IMR-90 (cell line): ENCODE data around the gene TPGS1. TPM values are rescaled to one million over a fixed set of nuclear protein-coding genes. Genes with fewer than 3 reads are reported as not detected.

ENCODE experiments used
- ATAC-seq: fragments of 200-7000 bp; cut with Tn5 transposase; 2 replicates; pipeline ENCODE4 v1.9.1; 2020; ENCODE audit warnings: low read depth, mild to moderate bottlenecking, moderate library complexity
- BruUV-seq: library from RNA; stranded (reverse); fragments of 400-500 nt; replicated peaks from 2 replicates; lab custom pipeline; 2021; lab: Mats Ljungman, UMichigan
- CTCF ChIA-PET: fragments of 300-600 bp; formaldehyde crosslinking; extraction: SDS; loops from one replicate; lab custom pipeline; 2021; ENCODE audit warnings: antibody characterized with exemption; lab: Yijun Ruan, JAX
- POLR2A ChIA-PET: fragments of 300-600 bp; sonication (Branson Sonifier 250); formaldehyde crosslinking; loops from one replicate; lab custom pipeline; 2022; ENCODE audit warnings: antibody characterized with exemption; ENCODE audit not compliant: unreplicated experiment; lab: Charles Lee
- DNase-seq: peaks from one replicate; pipeline ENCODE4 v3.0.0; 2013
- H2AFZ ChIP-seq: replicated peaks from 2 replicates; pipeline ENCODE3; 2013; ENCODE audit warnings: low read length, mild to moderate bottlenecking; ENCODE audit not compliant: poor library complexity
- H2AK5ac ChIP-seq: 2 replicates; pipeline ENCODE4 v1.6.1; 2013; ENCODE audit warnings: low read depth, low read length, inconsistent platforms
- H2AK9ac ChIP-seq: replicated peaks from 2 replicates; pipeline ENCODE3; 2013; ENCODE audit warnings: mild to moderate bottlenecking, low read depth, low read length, moderate library complexity; ENCODE audit not compliant: poor library complexity
- H2BK120ac ChIP-seq: 2 replicates; pipeline ENCODE4 v1.6.1; 2013; ENCODE audit warnings: low read depth, low read length, inconsistent platforms
- H2BK15ac ChIP-seq: 3 replicates; pipeline ENCODE4 v1.6.1; 2013; ENCODE audit warnings: low read depth, low read length, inconsistent platforms
- H2BK20ac ChIP-seq: 2 replicates; pipeline ENCODE4 v1.6.1; 2013; ENCODE audit warnings: low read depth, mild to moderate bottlenecking, inconsistent platforms, low read length, moderate library complexity
- H2BK5ac ChIP-seq: 2 replicates; pipeline ENCODE4 v1.6.1; 2013; ENCODE audit warnings: mild to moderate bottlenecking, low read depth, low read length, inconsistent platforms; ENCODE audit not compliant: poor library complexity, severe bottlenecking
- H3K14ac ChIP-seq: replicated peaks from 2 replicates; pipeline ENCODE4 v1.6.1; 2013; ENCODE audit warnings: low read depth, low read length, inconsistent platforms
- H3K18ac ChIP-seq: 2 replicates; pipeline ENCODE4 v1.6.1; 2013; ENCODE audit warnings: low read depth, low read length, control low read depth
- H3K23ac ChIP-seq: 2 replicates; pipeline ENCODE4 v1.6.1; 2013; ENCODE audit warnings: low read depth, low read length, inconsistent platforms
- H3K27ac ChIP-seq: 2 replicates; pipeline ENCODE4 v1.5.1; 2013; ENCODE audit warnings: mild to moderate bottlenecking, control low read depth, low read length; ENCODE audit not compliant: insufficient read depth
- H3K27me3 ChIP-seq: 2 replicates; pipeline ENCODE4 v1.6.1; 2013; ENCODE audit warnings: low read length; ENCODE audit not compliant: control insufficient read depth, insufficient read depth
- H3K36me3 ChIP-seq: 2 replicates; pipeline ENCODE4 v1.6.1; 2013; ENCODE audit warnings: low read length, mixed read lengths; ENCODE audit not compliant: control insufficient read depth, insufficient read depth
- H3K4ac ChIP-seq: 2 replicates; pipeline ENCODE4 v1.6.1; 2013; ENCODE audit warnings: low read depth, low read length, inconsistent platforms
- H3K4me1 ChIP-seq: 2 replicates; pipeline ENCODE4 v1.6.1; 2013; ENCODE audit warnings: low read length, mixed read lengths; ENCODE audit not compliant: control insufficient read depth, insufficient read depth
- H3K4me2 ChIP-seq: 2 replicates; pipeline ENCODE4 v1.6.1; 2013; ENCODE audit warnings: low read depth, mild to moderate bottlenecking, control low read depth, low read length, moderate library complexity
- H3K4me3 ChIP-seq: 2 replicates; pipeline ENCODE4 v1.5.1; 2013; ENCODE audit warnings: low read depth, mild to moderate bottlenecking, control low read depth, low read length, moderate library complexity; ENCODE audit not compliant: insufficient read depth
- H3K56ac ChIP-seq: 2 replicates; pipeline ENCODE4 v1.6.1; 2013; ENCODE audit warnings: low read length, inconsistent platforms; ENCODE audit not compliant: insufficient read depth; ENCODE audit errors: extremely low read depth
- H3K79me1 ChIP-seq, 2 experiments: 2 replicates each; pipeline ENCODE4 v1.6.1; 2013; ENCODE audit warnings: low read length in 2 of 2, inconsistent platforms in 1 of 2, low read depth in 1 of 2
- H3K9ac ChIP-seq: 2 replicates; pipeline ENCODE4 v1.6.1; 2013; ENCODE audit warnings: low read depth, low read length, control low read depth
- H3K9me1 ChIP-seq: 2 replicates; pipeline ENCODE4 v1.6.1; 2013; ENCODE audit warnings: low read length, inconsistent platforms; ENCODE audit not compliant: insufficient read depth
- H3K9me3 ChIP-seq: 2 replicates; pipeline ENCODE4 v1.6.1; 2013; ENCODE audit warnings: low read length; ENCODE audit not compliant: control insufficient read depth, insufficient read depth
- H4K20me1 ChIP-seq: 2 replicates; pipeline ENCODE4 v1.6.1; 2013; ENCODE audit warnings: low read length, inconsistent platforms; ENCODE audit not compliant: insufficient read depth
- H4K5ac ChIP-seq: 2 replicates; pipeline ENCODE4 v1.6.1; 2013; ENCODE audit warnings: mild to moderate bottlenecking, low read depth, low read length, control low read depth
- H4K8ac ChIP-seq, 2 experiments: 2 replicates each; pipeline ENCODE4 v1.6.1; 2013; ENCODE audit warnings: low read depth in 2 of 2, low read length in 2 of 2, control low read depth in 1 of 2, inconsistent platforms in 1 of 2
- H4K91ac ChIP-seq: 2 replicates; pipeline ENCODE4 v1.6.1; 2013; ENCODE audit warnings: low read depth, low read length, inconsistent platforms; ENCODE audit not compliant: insufficient read depth
- BHLHE40 ChIP-seq: fragments of 150-350 bp; IDR thresholded peaks from 2 replicates; pipeline ENCODE4 v1.6.1; 2016; ENCODE audit warnings: mild to moderate bottlenecking, low read depth, low read length
- CEBPB ChIP-seq: IDR thresholded peaks from 2 replicates; pipeline ENCODE4 v1.6.1; 2012; ENCODE audit warnings: low read depth, low read length, improper control_type of control experiment
- CTCF ChIP-seq: conservative IDR thresholded peaks from 2 replicates; pipeline ENCODE4 v1.5.1; 2012; ENCODE audit warnings: mild to moderate bottlenecking, low read depth, low read length, improper control_type of control experiment
- FOS ChIP-seq: fragments of 150-350 bp; IDR thresholded peaks from 2 replicates; pipeline ENCODE4 v1.6.1; 2016; ENCODE audit warnings: low read depth, low read length
- MAFK ChIP-seq: IDR thresholded peaks from 2 replicates; pipeline ENCODE4 v1.6.1; 2012; ENCODE audit warnings: low read depth, low read length, improper control_type of control experiment
- MAZ ChIP-seq: IDR thresholded peaks from 2 replicates; pipeline ENCODE4 v1.6.1; 2012; ENCODE audit warnings: low read depth, mild to moderate bottlenecking, low read length, improper control_type of control experiment, moderate library complexity, borderline replicate concordance
- MXI1 ChIP-seq: IDR thresholded peaks from 2 replicates; pipeline ENCODE4 v1.6.1; 2012; ENCODE audit warnings: low read depth, mild to moderate bottlenecking, low read length, moderate library complexity, borderline replicate concordance
- NFE2L2 ChIP-seq: fragments of 150-350 bp; IDR thresholded peaks from 2 replicates; pipeline ENCODE4 v1.6.1; 2016; ENCODE audit warnings: low read depth, mild to moderate bottlenecking, low read length
- POLR2A ChIP-seq: IDR thresholded peaks from 2 replicates; pipeline ENCODE4 v1.6.1; 2012; ENCODE audit warnings: mild to moderate bottlenecking, low read depth, low read length
- RCOR1 ChIP-seq: IDR thresholded peaks from 2 replicates; pipeline ENCODE4 v1.6.1; 2012; ENCODE audit warnings: mild to moderate bottlenecking, low read length, improper control_type of control experiment; ENCODE audit not compliant: insufficient replicate concordance
- SMC3 ChIP-seq: fragments of 150-350 bp; IDR thresholded peaks from 2 replicates; pipeline ENCODE4 v1.6.1; 2016; ENCODE audit warnings: low read depth, mild to moderate bottlenecking, antibody characterized with exemption, low read length, moderate library complexity
- USF2 ChIP-seq: fragments of 150-350 bp; IDR thresholded peaks from 2 replicates; pipeline ENCODE4 v1.6.1; 2017; ENCODE audit warnings: mild to moderate bottlenecking, antibody characterized with exemption, low read length, low read depth
- WGBS, 2 experiments: methylation state at CpG; one replicate each; pipeline versions ENCODE4 v1.1.5 to v1.1.7; 2013; ENCODE audit warnings: missing lambda C conversion rate in 2 of 2; ENCODE audit not compliant: insufficient read length in 1 of 2; ENCODE audit errors: extremely low coverage in 2 of 2; 5-methylcytosine and 5-hydroxymethylcytosine counted together
- dilution Hi-C: fragments of 300-500 bp; cut with HindIII; formaldehyde crosslinking; loops from one replicate; pipeline ENCODE4 v1.14.3; 2018; ENCODE audit warnings: low sequenced_read_pairs; ENCODE audit not compliant: unreplicated experiment
- in situ Hi-C: fragments of 300-500 bp; cut with MboI; formaldehyde crosslinking; loops from 3 replicates; pipeline ENCODE4 v1.14.3; 2019; ENCODE audit warnings: low sequenced_read_pairs, inconsistent platforms, mixed read lengths
- intact Hi-C: fragments of 100-400 bp; cut with micrococcal nuclease; formaldehyde crosslinking; loops from 2 replicates; pipeline ENCODE4 v1.10.0; 2022
- polyA plus RNA-seq, 3 experiments: library from polyadenylated mRNA; depleted of rRNA; stranded (reverse); fragments of >200 nt; gene quantifications; 2 replicates each; pipeline ENCODE4 v1.2.3, GENCODE V29; 2012; ENCODE audit warnings: low replicate concordance in 1 of 3
- total RNA-seq: library from RNA; depleted of rRNA; stranded (reverse); fragments of >200 nt; gene quantifications from 2 replicates; pipeline ENCODE4 v1.2.3, GENCODE V29; 2012

Gene TPGS1
- total and polyA plus RNA-seq, 2 of the 4 experiments (the other 2 are of a cell fraction) = 2.7 to 6.3 TPM

GRCh38 chr19:525029-525428, 17.7 kb downstream of the TPGS1 start:
- no peak for TF ChIP-seq CEBPB
- no peak for TF ChIP-seq MAZ
- no peak for TF ChIP-seq MAFK
- no peak for TF ChIP-seq BHLHE40
- no peak for TF ChIP-seq CTCF
- TF ChIP-seq RCOR1 = no peak
- no peak for TF ChIP-seq NFE2L2
- TF ChIP-seq MXI1 = no peak
- no peak for TF ChIP-seq POLR2A
- TF ChIP-seq USF2 = no peak
- TF ChIP-seq SMC3 = no peak
- no peak for TF ChIP-seq FOS
- in situ Hi-C loops (no loop called here), dilution Hi-C loops (no loop called here)

More at GRCh38 chr19:525029-525428, 17.7 kb downstream of the TPGS1 start:
- ChIA-PET CTCF (interaction anchor here (0.8 kb wide), 1 partner anchor 8 kb away, joined by 3 read pairs; no protein-coding TSS in a partner anchor), POLR2A (no interaction called here)
- Histone ChIP-seq H3K9me3 (peaks cover 4% of the 10 kb centered on the region), H3K56ac (no peak overlapping the region), H4K20me1 (no peaks in the 10 kb centered on the region), H4K8ac (no peak overlapping the region), H3K4me2 (no peak overlapping the region), H2AFZ (no peak overlapping the region), H3K4me3 (no peak overlapping the region), H2AK5ac (no peak overlapping the region), H2BK120ac (no peak overlapping the region), H3K18ac (no peak overlapping the region), H3K14ac (no peak overlapping the region), H2BK5ac (no peak overlapping the region), H3K9ac (no peak overlapping the region), H3K36me3 (peaks cover under 1% of the 10 kb centered on the region; the same call in 1 of the 2 replicates), H3K23ac (no peak overlapping the region), H2BK15ac (no peak overlapping the region), H3K27ac (no peak overlapping the region), H4K5ac (no peak overlapping the region), H3K4ac (no peak overlapping the region), H3K4me1 (peaks cover 10% of the 10 kb centered on the region), H4K91ac (no peak overlapping the region), H2AK9ac (peak overlapping the region; percentile 33), H3K27me3 (peaks cover 9% of the 10 kb centered on the region), H3K79me1 (no peaks in the 10 kb centered on the region), H2BK20ac (no peak overlapping the region), H3K9me1 (no peaks in the 10 kb centered on the region; the same call in 1 of the 2 replicates)
- ATAC-seq (peak; percentile 15), DNase-seq (no peak)
- 70% methylated on average over 9 of the region's 18 CpGs; no CpG with 5 or more reads in 1 of the 2 experiments for WGBS, 2 experiments
- no TSS peak for BruUV-seq
- intact Hi-C loops = no loop called here
